ENCODE data around the gene SCN4A. TPM values are rescaled to one million over a fixed set of nuclear protein-coding genes. Genes with fewer than 3 reads are reported as not detected.

The SCN4A gene
- total RNA-seq, 3 donors from 2014 or later: 1.0 to 16.7 (median 10.2) TPM

GRCh38 chr17:63937319-63937718 lies 35.4 kb downstream of the SCN4A start:
- TF ChIP-seq POLR2AphosphoS5 (IDR thresholded peaks at IDR 0.05): no peak
- TF ChIP-seq, protein P1, sequence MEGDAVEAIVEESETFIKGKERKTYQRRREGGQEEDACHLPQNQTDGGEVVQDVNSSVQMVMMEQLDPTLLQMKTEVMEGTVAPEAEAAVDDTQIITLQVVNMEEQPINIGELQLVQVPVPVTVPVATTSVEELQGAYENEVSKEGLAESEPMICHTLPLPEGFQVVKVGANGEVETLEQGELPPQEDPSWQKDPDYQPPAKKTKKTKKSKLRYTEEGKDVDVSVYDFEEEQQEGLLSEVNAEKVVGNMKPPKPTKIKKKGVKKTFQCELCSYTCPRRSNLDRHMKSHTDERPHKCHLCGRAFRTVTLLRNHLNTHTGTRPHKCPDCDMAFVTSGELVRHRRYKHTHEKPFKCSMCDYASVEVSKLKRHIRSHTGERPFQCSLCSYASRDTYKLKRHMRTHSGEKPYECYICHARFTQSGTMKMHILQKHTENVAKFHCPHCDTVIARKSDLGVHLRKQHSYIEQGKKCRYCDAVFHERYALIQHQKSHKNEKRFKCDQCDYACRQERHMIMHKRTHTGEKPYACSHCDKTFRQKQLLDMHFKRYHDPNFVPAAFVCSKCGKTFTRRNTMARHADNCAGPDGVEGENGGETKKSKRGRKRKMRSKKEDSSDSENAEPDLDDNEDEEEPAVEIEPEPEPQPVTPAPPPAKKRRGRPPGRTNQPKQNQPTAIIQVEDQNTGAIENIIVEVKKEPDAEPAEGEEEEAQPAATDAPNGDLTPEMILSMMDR (IDR thresholded peaks at IDR 0.05): no peak
- no peak for TF ChIP-seq POLR2A (IDR thresholded peaks at IDR 0.05)
- Histone ChIP-seq H3K27me3 (no peaks in the 10 kb centered on the region), H3K9me3 (no peaks in the 10 kb centered on the region), H3K27ac (no peak overlapping the region), H3K4me3 (no peak overlapping the region), H3K36me3 (no peaks in the 10 kb centered on the region), H3K4me1 (no peaks in the 10 kb centered on the region)
- intact Hi-C loops (cut with DNase I; ENCODE audit: low total_unique reads): no loop called here
- DNase-seq (ENCODE audit: low spot score in 2 of 2): no peak

- no peak for DNase-seq (ENCODE audit: low spot score in 2 of 2)
- H3K4me1 ChIP-seq: no peaks in the 10 kb centered on the region
- intact Hi-C loops (cut with DNase I; ENCODE audit: low total_unique reads): no loop called here
- no peaks in the 10 kb centered on the region for H3K9me3 ChIP-seq
- TF ChIP-seq POLR2AphosphoS5 (IDR thresholded peaks at IDR 0.05): no peak
- TF ChIP-seq, protein P1 (IDR thresholded peaks at IDR 0.05): no peak
- no peak for TF ChIP-seq POLR2A (IDR thresholded peaks at IDR 0.05)
- no peaks in the 10 kb centered on the region for H3K27me3 ChIP-seq
- no peak overlapping the region for H3K4me3 ChIP-seq
- H3K36me3 ChIP-seq: no peaks in the 10 kb centered on the region
- no peak overlapping the region for H3K27ac ChIP-seq
Measured at GRCh38 chr17:63934183-63935112, 38.3 kb downstream of the SCN4A start.

- no peaks in the 10 kb centered on the region for H3K27me3 ChIP-seq
- no peaks in the 10 kb centered on the region for H3K9me3 ChIP-seq
- intact Hi-C loops (cut with DNase I; ENCODE audit: low total_unique reads): no loop called here
- no peak for DNase-seq (ENCODE audit: low spot score in 2 of 2)
- TF ChIP-seq, protein P1 (IDR thresholded peaks at IDR 0.05): no peak
- TF ChIP-seq POLR2AphosphoS5 (IDR thresholded peaks at IDR 0.05) (no peak), POLR2A (IDR thresholded peaks at IDR 0.05) (no peak)
- H3K36me3 ChIP-seq: no peaks in the 10 kb centered on the region
- H3K4me3 ChIP-seq: no peak overlapping the region
- no peaks in the 10 kb centered on the region for H3K4me1 ChIP-seq
- no peak overlapping the region for H3K27ac ChIP-seq
Measured at GRCh38 chr17:63933598-63933997, 39.1 kb downstream of the SCN4A start.

DNA sequence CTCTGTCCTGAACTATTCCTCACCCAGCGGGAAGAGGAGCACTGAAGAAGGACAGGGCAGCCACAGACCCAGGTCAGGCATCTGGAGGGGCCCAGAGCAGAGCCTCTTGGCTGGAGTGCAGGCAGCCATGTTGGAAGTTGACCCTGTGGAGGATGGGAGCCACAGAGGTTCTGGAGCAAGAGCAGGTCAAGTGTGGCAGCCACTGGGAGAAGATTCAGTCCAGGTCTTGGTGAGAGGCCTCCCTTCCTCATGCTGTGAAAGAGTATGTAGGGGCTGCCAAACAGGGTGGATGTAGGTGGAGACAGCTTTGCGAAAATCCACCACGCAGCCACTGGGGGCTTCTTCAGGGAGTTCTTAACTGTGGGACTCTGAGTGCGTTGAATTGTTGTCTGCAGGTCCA lies 40.0 kb downstream of the SCN4A start:
- no peak overlapping the region for H3K4me3 ChIP-seq
- intact Hi-C loops (cut with DNase I; ENCODE audit: low total_unique reads): no loop called here

More for the DNA sequence above, 40.0 kb downstream of the SCN4A start:
- no peaks in the 10 kb centered on the region for H3K27me3 ChIP-seq
- no peaks in the 10 kb centered on the region for H3K36me3 ChIP-seq
- DNase-seq (ENCODE audit: low spot score in 2 of 2): no peak
- H3K4me1 ChIP-seq: no peaks in the 10 kb centered on the region
- TF ChIP-seq POLR2AphosphoS5 (IDR thresholded peaks at IDR 0.05) (no peak), POLR2A (IDR thresholded peaks at IDR 0.05) (no peak)
- TF ChIP-seq, protein P1 (IDR thresholded peaks at IDR 0.05): no peak
- H3K27ac ChIP-seq: no peak overlapping the region
- H3K9me3 ChIP-seq: no peaks in the 10 kb centered on the region

Data from breast epithelium (tissue), 4 donors.